Fibroblast of lung (primary cell): ENCODE measurements around the gene GAS2L1. TPM values are rescaled to one million over a fixed set of nuclear protein-coding genes. Genes with fewer than 3 reads are reported as not detected.
"Not testable (repeated sequence)": the region's sequence is repeated elsewhere in the genome, so short reads cannot be mapped to it uniquely, and the experiment has no call there.

Experiments used
- DNase-seq, 2 donors: peaks; one replicate each; pipeline versions ENCODE4 v3.0.0 to v3.0.0-alpha.2; 2010; ENCODE audit warnings: low read depth in 2 of 2
- H2AFZ ChIP-seq: 2 replicates; pipeline ENCODE4 v1.5.1; 2012; ENCODE audit warnings: low read length, control low read depth, inconsistent platforms
- H3K27ac ChIP-seq: 2 replicates; pipeline ENCODE4 v1.5.1; 2011; ENCODE audit warnings: low read length, control low read depth; ENCODE audit not compliant: insufficient read depth
- H3K27me3 ChIP-seq: 2 replicates; pipeline ENCODE4 v1.5.1; 2011; ENCODE audit warnings: mild to moderate bottlenecking, low read length; ENCODE audit not compliant: control insufficient read depth, insufficient read depth
- H3K36me3 ChIP-seq: 2 replicates; pipeline ENCODE4 v1.5.1; 2011; ENCODE audit warnings: low read length; ENCODE audit not compliant: control insufficient read depth, insufficient read depth
- H3K4me1 ChIP-seq: 2 replicates; pipeline ENCODE4 v1.5.1; 2011; ENCODE audit warnings: low read length; ENCODE audit not compliant: control insufficient read depth, insufficient read depth; ENCODE audit errors: extremely low read depth
- H3K4me2 ChIP-seq: 2 replicates; pipeline ENCODE4 v1.5.1; 2011; ENCODE audit warnings: low read length, control low read depth; ENCODE audit not compliant: insufficient read depth; ENCODE audit errors: extremely low read depth
- H3K4me3 ChIP-seq, 4 experiments: fragments of 200-600 bp in 1 of 4; sonication (generic) in 1 of 4; replicated peaks in 1 of 4; 2 replicates each; pipeline ENCODE4 v1.5.1; 2011 to 2016; ENCODE audit warnings: low read length in 4 of 4, low read depth in 3 of 4, mild to moderate bottlenecking in 3 of 4, control low read depth in 2 of 4, inconsistent platforms in 1 of 4, mixed read lengths in 1 of 4; ENCODE audit not compliant: insufficient read depth in 1 of 4; ENCODE audit errors: control extremely low read depth in 1 of 4
- H3K79me2 ChIP-seq: 2 replicates; pipeline ENCODE4 v1.5.1; 2012; ENCODE audit warnings: mild to moderate bottlenecking, low read length, inconsistent platforms; ENCODE audit not compliant: control insufficient read depth, insufficient read depth
- H3K9ac ChIP-seq: 2 replicates; pipeline ENCODE4 v1.5.1; 2011; ENCODE audit warnings: mild to moderate bottlenecking, low read length, control low read depth; ENCODE audit not compliant: insufficient read depth
- H3K9me3 ChIP-seq: 2 replicates; pipeline ENCODE4 v1.5.1; 2012; ENCODE audit warnings: low read depth, low read length; ENCODE audit not compliant: control insufficient read depth, insufficient read depth
- H4K20me1 ChIP-seq: 2 replicates; pipeline ENCODE4 v1.5.1; 2011; ENCODE audit warnings: low read length; ENCODE audit not compliant: control insufficient read depth, insufficient read depth; ENCODE audit errors: extremely low read depth
- CTCF ChIP-seq, 2 donors: IDR thresholded peaks in 1 of 2; conservative IDR thresholded peaks in 1 of 2; 1 replicate in 1 of 2; 2 replicates in 1 of 2; pipeline ENCODE4 v1.5.1; 2011 to 2012; ENCODE audit warnings: low read length in 2 of 2, control low read depth in 1 of 2, inconsistent platforms in 1 of 2, low read depth in 1 of 2, mild to moderate bottlenecking in 1 of 2
- EZH2 ChIP-seq: IDR thresholded peaks from 2 replicates; pipeline ENCODE4 v1.5.1; 2012; ENCODE audit warnings: low read length, control low read depth, mild to moderate bottlenecking; ENCODE audit errors: missing control alignments
- polyA plus RNA-seq, 2 donors: library from polyadenylated mRNA; depleted of rRNA in 1 of 2; stranded (reverse) in 1 of 2; unstranded in 1 of 2; fragments of >200 nt; gene quantifications; 2 replicates each; pipeline ENCODE4 v1.2.1, GENCODE V29; 2011 to 2012; ENCODE audit warnings: missing spikeins in 1 of 2
- total RNA-seq: library from RNA; depleted of rRNA; stranded (reverse); fragments of >200 nt; gene quantifications from 2 replicates; pipeline ENCODE4 v1.2.1, GENCODE V29; 2014

GAS2L1 gene
- total and polyA plus RNA-seq, 2 donors (not counting 1 experiment from before 2014, with no cell fraction given) = 5.4 to 8.9 TPM

GRCh38 chr22:29343313-29343805 lies 36.9 kb downstream of the GAS2L1 start:
- H3K4me2 ChIP-seq = no peak overlapping the region

GRCh38 chr22:29344137-29344536 lies 37.7 kb downstream of the GAS2L1 start:
- no peak overlapping the region for H3K9ac ChIP-seq
- no peak overlapping the region for H3K4me2 ChIP-seq
- H4K20me1 ChIP-seq = no peaks in the 10 kb centered on the region
- no peak overlapping the region for H3K4me3 ChIP-seq
- no peaks in the 10 kb centered on the region for H3K9me3 ChIP-seq
- DNase-seq = peak; percentile 29 to 99
- peaks cover 32% of the 10 kb centered on the region for H3K36me3 ChIP-seq
- H2AFZ ChIP-seq = no peak overlapping the region
- H3K4me1 ChIP-seq = peaks cover 3% of the 10 kb centered on the region
- H3K79me2 ChIP-seq = no peaks in the 10 kb centered on the region
- no peak overlapping the region for H3K27ac ChIP-seq
- no peaks in the 10 kb centered on the region for H3K27me3 ChIP-seq
- TF ChIP-seq EZH2 = no peak
- no peak for TF ChIP-seq CTCF (conservative IDR thresholded peaks at IDR 0.05 in 1 of 2, IDR thresholded peaks at IDR 0.05 in 1 of 2; ENCODE audit: low read depth in 1 of 2, low read length in 2 of 2)

More at GRCh38 chr22:29343313-29343805, 36.9 kb downstream of the GAS2L1 start:
- TF ChIP-seq CTCF (conservative IDR thresholded peaks at IDR 0.05 in 1 of 2, IDR thresholded peaks at IDR 0.05 in 1 of 2; ENCODE audit: low read depth in 1 of 2, low read length in 2 of 2) (no peak), EZH2 (no peak)
- Histone ChIP-seq H2AFZ (no peak overlapping the region), H3K4me3 (no peak overlapping the region), H3K36me3 (peaks cover 30% of the 10 kb centered on the region), H3K79me2 (no peaks in the 10 kb centered on the region), H3K9me3 (no peaks in the 10 kb centered on the region), H3K4me1 (peaks cover 3% of the 10 kb centered on the region), H3K27me3 (no peaks in the 10 kb centered on the region), H3K9ac (no peak overlapping the region), H4K20me1 (no peaks in the 10 kb centered on the region), H3K27ac (no peak overlapping the region)
- DNase-seq = peak; percentile 24 to 81

GRCh38 chr22:29344889-29345288 lies 38.4 kb downstream of the GAS2L1 start:
- H3K9me3 ChIP-seq, H3K4me1 ChIP-seq, H3K4me2 ChIP-seq, H3K9ac ChIP-seq, H4K20me1 ChIP-seq, H3K4me3 ChIP-seq, H2AFZ ChIP-seq, DNase-seq, H3K27ac ChIP-seq, H3K79me2 ChIP-seq, H3K27me3 ChIP-seq: not testable (repeated sequence)
- peaks cover 29% of the 10 kb centered on the region for H3K36me3 ChIP-seq
